ENCODE data around the gene CPSF6.
"Not testable (repeated sequence)": the region's sequence is repeated elsewhere in the genome, so short reads cannot be mapped to it uniquely, and the experiment has no call there.

CPSF6 gene

DNA sequence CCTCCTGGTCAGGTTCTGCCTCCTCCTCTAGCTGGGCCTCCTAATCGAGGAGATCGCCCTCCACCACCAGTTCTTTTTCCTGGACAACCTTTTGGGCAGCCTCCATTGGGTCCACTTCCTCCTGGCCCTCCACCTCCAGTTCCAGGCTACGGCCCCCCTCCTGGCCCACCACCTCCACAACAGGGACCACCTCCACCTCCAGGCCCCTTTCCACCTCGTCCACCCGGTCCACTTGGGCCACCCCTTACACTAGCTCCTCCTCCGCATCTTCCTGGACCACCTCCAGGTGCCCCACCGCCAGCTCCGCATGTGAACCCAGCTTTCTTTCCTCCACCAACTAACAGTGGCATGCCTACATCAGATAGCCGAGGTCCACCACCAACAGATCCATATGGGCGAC lies 19.3 kb downstream of the CPSF6 start:
- DNase-seq (ENCODE audit: low read depth), result no peak

DNA sequence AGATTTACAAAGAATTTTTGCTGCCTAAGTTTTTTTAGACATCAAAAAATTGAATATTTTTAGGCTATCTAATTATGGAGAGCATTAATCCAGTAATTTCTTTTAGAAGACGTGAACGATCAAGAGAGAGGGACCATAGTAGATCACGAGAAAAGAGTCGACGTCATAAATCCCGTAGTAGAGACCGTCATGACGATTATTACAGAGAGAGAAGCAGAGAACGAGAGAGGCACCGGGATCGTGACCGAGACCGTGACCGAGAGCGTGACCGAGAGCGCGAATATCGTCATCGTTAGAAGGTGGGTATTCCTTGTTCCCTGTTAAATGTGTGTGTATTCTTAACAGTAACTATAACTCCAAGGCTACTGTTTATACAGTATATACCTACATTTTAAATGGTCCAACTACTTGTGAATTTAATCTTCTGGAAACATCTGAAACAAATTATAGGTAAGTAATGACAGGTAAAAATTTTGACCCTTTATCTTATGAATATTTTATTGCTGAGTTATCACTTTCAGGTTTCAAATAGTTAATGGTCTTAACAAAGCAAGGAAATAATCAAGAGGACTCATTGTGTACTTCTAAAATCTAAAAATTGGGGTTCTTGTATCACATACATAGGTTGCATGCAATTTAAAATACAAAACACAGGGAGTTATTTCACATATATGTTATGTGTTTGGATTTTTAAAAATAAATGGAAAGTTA lies 23.1 kb downstream of the CPSF6 start:
- no peak for DNase-seq (ENCODE audit: low read depth)

DNA sequence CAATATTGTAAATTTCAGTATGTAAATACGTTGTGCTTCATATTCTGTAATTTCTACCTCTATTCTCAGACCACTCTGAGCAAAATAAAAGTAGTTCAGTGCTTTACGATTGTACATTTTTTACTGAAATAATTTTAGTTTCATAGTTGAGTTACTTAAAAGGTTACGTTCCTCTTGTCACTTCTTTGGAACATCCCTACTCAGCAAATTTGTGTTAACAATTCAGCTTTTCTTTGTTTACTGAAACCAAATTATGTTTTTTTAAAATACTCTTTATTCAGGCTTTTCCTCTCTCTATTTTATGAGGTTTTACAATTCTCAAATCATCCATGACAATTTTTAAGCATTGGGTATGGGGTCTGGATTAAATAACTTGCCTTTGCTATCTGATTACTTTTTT lies 25.8 kb downstream of the CPSF6 start:
- DNase-seq (ENCODE audit: low read depth), result no peak

DNA sequence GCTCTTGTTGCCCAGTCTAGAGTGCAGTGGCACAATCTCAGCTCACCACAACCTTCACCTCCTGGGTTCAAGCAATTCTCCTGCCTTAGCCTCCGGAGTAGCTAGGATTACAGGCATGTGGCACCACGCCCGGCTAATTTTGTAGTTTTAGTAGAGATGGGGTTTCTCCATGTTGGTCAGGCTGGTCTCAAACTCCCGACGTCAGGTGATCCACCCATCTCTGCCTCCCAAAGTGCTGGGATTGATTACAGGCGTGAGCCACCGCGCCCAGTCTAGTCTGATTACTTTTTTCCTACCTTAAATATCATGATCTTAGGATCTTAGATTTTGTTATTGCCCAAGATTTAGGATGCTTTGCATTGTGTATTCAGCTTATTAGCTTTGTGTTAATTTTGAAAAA lies 26.3 kb downstream of the CPSF6 start:
- DNase-seq (ENCODE audit: low read depth), result not testable (repeated sequence)

DNA sequence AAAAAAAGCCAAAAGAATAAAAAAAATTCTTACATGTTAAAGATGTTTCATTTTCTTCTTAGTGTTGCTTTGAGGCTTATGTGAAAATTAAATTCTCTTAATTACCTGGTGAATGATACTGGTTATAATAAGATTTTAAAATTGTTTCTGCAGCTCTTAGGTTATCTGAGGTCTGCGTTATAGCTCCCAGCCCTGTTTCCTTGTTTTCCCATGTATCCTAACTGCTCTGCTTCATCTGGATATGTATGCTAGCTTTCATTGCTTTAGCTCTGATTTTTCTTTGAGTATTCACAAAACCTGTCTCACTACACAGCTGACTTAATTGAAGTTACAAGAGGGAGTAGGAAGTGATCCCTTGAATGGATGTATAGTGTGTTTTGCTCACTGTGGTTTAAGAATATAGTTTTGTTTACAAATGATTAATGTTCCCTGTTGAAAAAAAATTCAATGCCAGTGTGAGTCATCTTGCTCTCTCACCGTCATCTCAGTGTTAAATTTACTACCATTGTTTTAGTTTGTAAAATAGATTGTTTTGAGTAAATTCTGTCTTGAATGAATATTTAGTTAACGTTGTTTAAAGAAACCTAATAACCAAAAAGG lies 26.8 kb downstream of the CPSF6 start:
- DNase-seq (ENCODE audit: low read depth), result no peak

DNA sequence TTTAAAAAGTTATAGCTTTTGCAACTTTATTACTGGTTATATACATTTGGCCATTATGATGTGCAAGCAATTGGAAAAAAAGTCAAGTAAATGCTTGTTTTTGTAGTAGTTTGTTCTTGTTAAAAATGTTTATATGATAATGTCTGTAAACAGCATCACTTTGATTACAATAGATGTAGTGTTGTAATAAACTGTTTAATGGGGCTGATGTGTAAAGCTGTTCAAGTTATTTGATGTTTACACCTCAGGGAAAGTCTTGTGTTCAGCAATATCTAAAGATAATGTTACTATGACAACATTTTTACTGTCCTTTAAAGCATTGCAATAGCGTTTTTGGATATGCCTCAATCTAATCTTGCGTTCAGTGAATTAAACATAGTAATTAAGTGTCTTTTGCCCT lies 30.4 kb downstream of the CPSF6 start:
- no peak for DNase-seq (ENCODE audit: low read depth)

DNA sequence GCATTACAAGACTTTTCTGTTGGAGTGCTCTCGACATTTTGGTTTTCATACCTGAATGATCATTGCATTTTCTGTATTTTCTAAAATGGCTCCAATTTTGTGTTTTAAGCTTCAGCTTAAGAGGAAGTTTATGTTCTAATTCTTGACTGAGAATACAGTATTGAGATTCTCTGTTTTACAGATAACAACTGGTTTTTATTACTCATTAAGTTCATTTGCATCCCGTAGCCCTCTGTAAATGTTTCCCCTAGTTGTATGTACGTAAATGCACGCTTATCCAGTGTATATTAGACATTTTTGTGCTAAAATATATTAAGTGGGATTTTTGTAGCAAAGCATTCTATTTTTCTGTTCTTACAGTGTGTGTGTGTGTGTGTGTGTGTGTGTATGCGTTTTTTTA lies 33.1 kb downstream of the CPSF6 start:
- no peak for DNase-seq (ENCODE audit: low read depth)

DNA sequence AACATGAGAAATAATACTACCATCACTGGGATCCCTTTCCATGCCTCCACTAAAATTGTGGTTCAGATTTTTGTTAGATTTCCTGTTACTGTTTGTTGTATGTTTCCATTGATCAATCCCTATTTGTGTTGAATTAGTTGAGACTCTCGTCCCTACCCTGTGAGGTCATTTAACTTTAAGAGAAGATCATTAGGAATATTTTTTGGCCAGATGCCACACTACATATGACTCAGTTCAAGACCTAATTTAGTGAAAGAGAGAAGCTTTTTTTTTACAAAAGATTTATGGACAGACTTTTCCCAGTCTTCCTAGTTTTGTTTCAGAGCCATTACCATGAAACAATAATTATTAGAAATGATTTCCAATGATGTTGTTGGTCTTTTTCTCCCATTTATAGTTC lies 35.5 kb downstream of the CPSF6 start:
- no peak for DNase-seq (ENCODE audit: low read depth)

DNA sequence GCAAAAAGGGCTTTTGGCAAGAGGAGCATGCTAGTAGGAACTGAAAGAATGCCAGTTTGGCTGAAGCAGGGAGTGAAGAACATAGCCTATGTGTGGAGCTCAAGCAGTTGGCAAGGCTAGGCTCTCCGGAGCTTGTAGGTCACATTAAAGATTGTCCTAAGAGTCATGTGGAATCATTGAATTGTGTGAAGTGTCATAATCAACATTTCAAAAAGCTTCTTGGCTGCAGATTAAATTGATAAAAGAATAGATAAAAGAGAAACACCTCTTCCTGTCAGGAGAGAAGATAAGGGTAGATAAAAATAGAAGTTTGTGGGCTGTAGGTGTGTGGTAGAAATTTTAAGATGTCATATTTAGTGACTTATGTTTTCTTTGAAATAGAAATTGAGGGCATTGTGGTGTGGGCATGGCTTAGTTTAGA lies 36.1 kb downstream of the CPSF6 start:
- no peak for DNase-seq (ENCODE audit: low read depth)

DNA sequence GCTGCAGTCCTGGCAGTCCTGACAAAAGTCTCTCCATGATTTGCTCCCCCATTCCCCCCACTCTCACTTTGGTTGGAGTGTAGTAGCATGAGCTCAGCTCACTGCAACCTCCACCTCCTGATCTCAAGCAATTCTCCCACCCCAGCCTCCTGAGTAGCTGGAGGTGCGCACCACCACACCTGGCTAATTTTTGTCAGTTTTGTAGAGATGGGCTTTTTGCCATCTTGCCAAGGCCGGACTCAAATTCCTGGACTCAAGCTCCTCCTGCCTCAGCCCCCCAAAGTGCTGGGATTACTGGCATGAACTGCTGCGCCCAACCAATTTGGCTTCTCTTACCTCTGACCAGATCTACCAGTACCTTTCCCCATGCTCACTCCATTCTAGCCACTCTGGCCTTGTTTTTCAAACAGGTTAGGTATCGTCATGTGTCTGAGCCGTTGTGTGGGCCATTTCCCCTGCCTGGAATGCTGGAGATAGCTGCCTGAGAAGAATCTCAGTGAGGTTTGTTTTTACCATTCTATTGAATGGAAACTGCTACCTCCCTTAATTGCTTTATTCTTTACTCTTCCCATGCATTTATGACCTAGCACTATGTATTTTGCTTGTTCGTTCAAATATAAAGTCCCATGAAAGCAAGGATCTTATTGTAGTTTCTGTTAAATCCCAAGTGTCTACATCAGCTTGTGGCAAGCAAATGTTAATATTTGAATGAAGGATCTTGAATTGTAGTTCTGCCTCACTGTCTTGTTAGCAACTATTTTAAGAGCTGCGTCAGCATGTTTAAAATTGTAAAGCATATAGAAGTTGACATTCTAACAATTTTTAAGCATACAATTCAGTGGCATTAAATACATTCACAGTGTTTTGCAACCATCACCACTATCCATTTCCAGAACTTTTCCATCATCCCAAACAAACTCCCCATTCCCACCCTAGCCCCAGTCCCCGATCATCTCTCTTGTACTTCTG lies 39.7 kb downstream of the CPSF6 start:
- DNase-seq (ENCODE audit: low read depth), result no peak

DNA sequence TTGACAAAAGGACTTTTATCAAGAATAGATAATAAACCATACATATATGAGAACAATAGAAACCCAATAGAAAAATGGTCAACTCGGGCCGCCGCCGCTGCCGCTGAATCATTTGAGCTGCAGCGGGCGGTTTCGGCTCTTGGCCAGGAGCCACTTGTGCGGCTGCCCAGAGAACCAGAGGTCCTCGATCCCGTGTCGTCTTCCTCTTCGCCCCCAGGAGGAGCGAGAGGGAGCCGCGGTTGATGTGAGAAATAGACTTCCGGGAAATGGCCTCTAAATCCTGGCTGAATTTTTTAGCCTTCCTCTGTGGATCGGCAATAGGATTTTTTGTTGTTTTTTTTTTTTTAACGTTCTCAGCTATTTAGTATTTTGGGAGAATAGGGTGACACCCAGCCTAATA lies 44.8 kb downstream of the CPSF6 start:
- no peak for DNase-seq (ENCODE audit: low read depth)

DNA sequence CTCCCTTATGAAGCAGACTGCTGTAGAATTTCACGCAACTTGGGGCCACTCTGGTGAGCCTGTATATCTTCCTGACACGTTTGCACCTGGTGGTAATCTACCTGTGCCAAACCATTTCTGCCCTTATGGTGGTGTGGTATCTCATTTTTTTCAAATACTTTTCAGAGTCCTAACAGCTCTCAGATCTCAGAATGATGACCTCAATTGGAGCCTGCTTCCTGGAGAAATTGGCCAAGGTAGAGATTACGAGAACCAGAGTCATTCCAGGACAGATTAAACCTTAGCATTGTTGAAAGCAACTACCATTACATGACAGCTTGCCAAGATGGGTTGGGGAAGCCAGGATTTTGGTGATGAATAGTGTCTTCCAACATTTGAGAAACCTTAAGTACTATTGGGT lies 48.2 kb downstream of the CPSF6 start:
- DNase-seq (ENCODE audit: low read depth), result no peak

DNA sequence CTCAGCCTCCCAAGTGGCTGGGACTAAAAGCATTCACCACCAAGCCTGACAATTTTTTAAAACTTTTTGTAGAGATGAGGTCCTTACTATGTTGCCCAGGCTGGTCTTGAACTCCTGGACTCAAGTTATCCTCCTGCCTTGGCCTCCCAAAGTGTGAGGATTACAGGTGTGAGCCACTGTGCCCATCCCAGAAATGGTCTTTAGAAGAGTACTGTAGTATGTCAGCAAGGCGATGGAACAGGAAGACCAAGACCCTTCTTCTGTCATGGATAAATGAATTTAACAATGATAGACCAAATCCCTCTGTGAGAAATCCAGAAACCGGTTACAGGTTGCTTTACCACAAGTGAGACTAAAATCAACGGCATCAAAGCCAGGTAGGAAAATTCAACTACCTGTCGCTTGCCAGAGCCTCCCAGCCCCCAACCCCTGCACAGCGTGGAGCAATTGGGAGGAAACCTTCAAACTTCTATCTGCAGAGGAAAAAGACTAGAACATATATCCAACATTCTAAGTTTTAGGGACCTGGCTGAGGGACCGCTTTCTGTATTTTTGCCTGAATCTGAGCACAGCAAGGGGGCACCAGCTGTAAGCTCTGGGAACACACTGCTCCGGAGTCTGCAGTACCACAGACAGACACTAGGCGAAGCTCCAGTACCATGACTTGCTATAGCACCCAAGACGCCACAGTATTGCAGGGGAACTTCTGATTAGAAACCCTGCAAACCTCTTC lies 51.3 kb downstream of the CPSF6 start:
- peak; percentile 66 for DNase-seq (ENCODE audit: low read depth)

DNA sequence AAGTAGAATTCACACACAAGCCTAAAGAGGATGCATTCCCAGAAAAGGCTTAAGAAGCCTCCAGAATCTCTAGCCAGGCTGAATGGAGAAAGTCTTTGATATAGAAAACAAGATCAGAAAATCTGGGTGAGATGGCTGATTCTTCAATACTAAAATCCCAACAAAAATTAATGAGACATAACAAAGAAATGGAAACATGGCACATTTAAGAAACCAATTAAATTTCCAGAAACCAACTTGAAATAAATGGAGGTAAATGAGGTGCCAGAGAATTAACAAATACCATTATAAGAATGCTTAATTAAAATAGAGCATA lies 51.9 kb downstream of the CPSF6 start:
- no peak for DNase-seq (ENCODE audit: low read depth)

DNA sequence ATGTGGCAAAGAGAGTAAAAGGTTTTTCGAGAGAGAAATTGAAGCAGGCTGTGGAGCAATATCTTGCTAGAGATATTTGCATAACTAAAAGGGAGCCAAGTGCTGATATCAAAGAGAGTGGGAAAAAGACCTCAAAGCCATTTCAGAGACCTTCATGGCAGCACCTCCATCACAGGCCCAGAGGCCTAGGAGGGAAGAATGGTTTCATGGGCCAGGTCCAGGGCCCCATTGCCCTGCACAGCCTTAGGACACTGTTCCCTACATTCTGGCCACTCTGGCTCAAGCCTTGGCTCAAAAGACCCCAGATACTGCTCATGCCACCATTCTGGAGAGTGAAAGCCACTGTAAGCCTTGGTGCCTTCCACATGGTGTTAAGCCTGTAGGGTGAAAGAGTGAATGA lies 58.8 kb downstream of the CPSF6 start:
- no peak for DNase-seq (ENCODE audit: low read depth)

DNA sequence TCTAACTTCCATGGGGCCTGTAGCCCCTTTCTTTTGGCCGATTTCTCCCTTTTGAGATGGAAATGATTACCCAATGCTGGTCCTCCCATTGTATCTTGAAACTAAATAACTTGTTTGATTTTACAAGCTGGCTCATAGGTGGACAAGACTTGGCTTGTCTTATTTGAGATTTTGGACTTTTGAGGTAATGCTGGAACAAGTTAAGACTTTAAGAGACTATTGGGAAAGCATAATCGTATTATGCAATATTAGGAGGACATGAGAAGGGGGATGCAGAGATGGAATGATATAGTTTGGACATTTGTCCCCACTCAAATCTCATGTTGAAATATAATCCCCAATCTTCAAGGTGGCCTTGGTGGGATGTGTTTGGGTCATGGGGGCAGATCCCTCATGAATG lies 59.6 kb downstream of the CPSF6 start:
- DNase-seq (ENCODE audit: low read depth), result no peak

DNA sequence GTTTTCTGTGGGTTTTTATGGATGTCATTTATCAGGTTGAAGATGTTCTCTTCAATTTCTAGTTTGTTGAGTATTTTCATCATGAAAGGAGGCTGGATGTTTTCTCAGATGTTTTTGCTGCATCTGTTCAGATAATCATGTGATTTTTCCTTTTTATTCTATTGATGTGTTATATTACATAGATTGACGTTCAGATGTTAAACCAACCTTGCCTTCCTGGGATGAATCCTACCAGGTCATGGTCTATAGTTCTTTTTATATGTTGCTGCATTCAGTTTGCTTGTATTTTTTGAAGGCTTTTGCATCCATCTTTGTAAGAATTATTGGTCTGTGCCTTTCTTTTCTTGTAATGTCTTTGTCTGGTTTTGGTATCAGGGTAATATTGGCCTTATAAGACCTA lies 64.9 kb downstream of the CPSF6 start:
- no peak for DNase-seq (ENCODE audit: low read depth)

DNA sequence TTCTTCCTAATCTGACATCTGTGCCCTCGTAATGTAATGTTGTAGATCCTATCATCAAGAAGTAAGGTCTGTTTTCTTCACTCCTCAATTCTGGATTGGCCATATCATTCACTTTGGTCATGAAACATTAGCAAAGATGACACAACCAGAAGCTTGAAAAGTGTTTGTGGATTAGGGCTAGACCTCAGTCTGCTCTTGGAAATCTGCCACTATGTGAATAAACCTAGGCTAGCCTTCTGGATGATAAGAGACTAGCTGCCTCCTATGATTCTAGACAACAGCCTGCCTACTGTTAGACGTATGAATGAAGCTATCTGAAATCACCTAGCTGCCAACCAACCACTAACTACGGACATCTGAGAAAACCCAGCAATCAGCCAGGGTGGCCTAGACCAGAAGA lies 70.1 kb downstream of the CPSF6 start:
- no peak for DNase-seq (ENCODE audit: low read depth)

DNA sequence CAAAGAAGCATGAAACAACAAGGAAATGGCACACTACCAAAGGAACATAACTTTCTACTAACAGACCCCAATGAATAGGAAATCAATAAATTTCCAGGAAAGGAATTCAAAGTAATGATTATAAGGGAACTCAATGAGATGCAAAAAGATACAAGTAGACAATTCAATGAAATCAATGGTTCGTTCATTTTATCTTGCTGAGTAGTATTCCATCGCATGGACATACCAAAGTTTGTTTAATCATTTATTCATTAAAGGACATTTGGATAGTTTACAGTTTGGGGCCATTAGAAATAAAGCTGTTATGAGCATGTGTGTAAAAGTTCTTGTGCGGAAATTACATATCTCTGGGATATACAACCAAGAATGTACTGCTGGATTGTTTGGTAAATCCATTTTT lies 73.8 kb downstream of the CPSF6 start:
- DNase-seq (ENCODE audit: low read depth), result no peak

DNA sequence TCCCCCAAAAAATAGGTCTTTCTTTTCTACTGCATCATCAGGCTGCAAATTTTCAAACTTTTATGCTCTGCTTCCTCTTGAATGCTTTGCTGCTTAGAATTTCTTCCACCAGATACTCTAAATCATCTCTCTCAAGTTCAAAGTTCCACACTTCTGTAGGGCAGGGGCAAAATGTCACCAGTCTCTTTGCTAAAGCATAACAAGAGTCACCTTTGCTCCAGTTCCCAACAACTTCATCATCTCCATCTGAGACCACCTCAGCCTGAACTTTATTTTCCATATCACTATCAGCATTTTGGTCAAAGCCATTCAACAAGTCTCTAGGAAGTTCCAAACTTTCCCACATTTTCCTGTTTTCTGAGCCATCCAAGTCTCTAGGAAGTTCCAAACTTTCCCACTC lies 77.4 kb downstream of the CPSF6 start:
- DNase-seq (ENCODE audit: low read depth), result not testable (repeated sequence)

DNA sequence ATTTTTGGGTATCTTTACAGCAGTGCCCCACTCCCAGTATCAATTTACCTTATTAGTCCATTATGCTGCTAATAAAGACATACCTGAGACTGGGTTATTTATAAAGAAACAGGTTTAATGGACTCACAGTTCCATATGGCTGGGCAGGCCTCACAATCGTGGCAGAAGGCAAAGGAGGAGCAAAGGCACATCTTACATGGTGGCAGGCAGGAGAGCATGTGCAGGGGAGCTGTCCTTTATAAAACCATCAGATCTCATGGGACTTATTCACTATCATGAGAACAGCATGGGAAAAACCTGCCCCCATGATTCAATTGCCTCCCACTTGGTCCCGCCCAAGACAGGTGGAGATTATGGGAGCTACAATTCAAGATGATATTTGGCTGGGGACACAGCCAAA lies 77.9 kb downstream of the CPSF6 start:
- not testable (repeated sequence) for DNase-seq (ENCODE audit: low read depth)

DNA sequence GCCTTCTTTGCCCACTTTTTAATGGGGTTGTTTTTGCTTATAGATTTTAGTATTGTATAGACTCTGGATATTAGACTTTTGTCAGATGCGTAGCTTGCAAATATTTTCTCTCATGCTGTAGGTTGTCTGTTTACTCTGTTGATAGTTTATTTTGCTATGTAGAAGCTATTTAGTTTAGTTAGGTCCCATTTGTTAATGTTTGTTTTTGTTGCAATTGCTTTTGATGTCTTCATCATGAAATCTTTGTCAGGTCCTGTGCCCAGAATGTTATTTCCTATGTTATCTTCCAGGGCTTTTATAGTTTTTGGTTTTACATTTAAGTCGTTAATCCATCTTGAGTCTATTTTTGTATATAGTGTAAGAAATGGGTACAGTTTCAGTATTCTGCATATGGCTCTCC lies 78.9 kb downstream of the CPSF6 start:
- no peak for DNase-seq (ENCODE audit: low read depth)

DNA sequence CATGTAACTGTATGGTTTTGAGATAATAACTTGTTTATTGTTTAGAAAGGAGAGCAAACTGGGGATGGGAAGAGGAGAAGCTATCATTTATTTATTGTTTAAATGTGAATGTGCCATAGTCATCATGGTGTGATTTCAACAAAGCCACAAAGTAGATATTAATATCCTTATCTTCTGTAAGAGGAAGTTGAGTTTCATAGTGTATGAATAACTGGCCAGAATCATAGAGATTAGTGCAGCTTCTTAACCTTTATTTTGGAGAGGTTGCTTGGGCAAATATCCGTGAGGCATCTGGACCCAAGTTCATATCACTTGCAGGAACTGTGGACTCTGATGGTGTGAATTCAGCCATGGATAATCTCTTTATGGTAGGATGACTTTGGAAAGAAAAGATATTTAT lies 82.0 kb downstream of the CPSF6 start:
- no peak for DNase-seq (ENCODE audit: low read depth)

Data from activated gamma-delta T cell treated with anti-CD3 and anti-CD28 coated beads, Interleukin-2, amount 50 U/mL, for 16 hours (primary cell).